OCI-LY3 (cell line): ENCODE data around the gene CTNNBIP1.

Experiments used
- EZH2phosphoT487 ChIP-seq: fragments of 200-600 bp; shearing (Covaris generic); IDR thresholded peaks from 2 replicates; pipeline ENCODE4 v1.6.1; 2018; ENCODE audit warnings: antibody characterized with exemption, mixed run types, low read depth
- TF ChIP-seq, protein P1 (sequence below): fragments of 200-600, 300-600 bp; sonication (generic); IDR thresholded peaks from 2 replicates; pipeline ENCODE4 v1.5.1; 2014; ENCODE audit warnings: antibody characterized with exemption, low read length, low read depth

DNA sequence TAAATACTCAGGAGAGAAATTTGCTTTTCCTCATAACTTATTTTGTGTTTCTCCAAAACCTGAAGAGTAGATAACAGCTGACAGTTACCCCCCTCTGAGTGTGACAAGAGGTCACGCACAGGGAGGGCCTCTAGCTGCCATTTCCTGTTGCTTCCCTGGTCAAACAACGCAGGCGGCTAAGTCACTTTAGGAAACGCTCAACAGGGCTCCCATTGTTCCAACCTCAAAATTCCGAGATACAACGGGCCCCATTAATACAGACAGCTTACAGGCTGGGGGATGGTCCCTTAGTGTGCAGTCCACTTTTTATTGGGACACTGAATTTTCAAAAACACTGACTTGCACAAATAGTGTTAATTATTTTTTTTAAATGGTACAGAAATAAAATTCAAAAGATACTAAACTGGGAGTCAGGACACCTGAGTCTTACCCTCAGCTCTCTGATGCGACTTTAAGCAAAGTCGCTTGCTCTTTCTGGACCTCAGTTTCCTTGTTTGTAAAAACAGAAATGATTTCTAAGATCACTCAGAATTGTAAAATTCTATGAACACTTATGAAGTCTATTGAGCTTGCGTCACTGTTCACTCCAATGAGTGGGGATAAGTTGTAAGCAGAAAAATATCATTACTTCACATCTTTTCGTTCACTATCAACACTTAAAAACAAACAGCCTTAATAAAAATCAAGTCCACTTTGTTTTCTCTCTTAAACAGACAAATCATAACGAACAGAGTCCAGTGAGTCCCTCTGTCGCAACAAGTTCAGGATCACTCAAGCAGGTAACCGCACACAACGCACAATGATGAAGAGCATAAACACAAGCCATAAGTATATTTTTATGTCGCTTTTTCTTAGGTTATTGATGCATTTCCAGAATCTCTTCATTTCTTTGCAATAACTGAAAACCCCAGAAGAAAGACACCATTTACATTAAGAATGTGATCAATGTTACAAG lies 19.6 kb upstream of the CTNNBIP1 start:
- TF ChIP-seq, protein P1, sequence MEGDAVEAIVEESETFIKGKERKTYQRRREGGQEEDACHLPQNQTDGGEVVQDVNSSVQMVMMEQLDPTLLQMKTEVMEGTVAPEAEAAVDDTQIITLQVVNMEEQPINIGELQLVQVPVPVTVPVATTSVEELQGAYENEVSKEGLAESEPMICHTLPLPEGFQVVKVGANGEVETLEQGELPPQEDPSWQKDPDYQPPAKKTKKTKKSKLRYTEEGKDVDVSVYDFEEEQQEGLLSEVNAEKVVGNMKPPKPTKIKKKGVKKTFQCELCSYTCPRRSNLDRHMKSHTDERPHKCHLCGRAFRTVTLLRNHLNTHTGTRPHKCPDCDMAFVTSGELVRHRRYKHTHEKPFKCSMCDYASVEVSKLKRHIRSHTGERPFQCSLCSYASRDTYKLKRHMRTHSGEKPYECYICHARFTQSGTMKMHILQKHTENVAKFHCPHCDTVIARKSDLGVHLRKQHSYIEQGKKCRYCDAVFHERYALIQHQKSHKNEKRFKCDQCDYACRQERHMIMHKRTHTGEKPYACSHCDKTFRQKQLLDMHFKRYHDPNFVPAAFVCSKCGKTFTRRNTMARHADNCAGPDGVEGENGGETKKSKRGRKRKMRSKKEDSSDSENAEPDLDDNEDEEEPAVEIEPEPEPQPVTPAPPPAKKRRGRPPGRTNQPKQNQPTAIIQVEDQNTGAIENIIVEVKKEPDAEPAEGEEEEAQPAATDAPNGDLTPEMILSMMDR = no peak
- TF ChIP-seq EZH2phosphoT487 = no peak
